HCT116 (cell line): ENCODE results near the gene RCC1. TPM values are rescaled to one million over a fixed set of nuclear protein-coding genes. Genes with fewer than 3 reads are reported as not detected.

Experiments
- ATAC-seq: fragments of 200-7000 bp; cut with Tn5 transposase; 2 replicates; pipeline ENCODE4 v1.9.1; 2020; ENCODE audit warnings: mild to moderate bottlenecking, moderate library complexity
- BruUV-seq: library from RNA; stranded (reverse); fragments of 400-500 nt; replicated peaks from 2 replicates; lab custom pipeline; 2021; lab: Mats Ljungman, UMichigan
- CTCF ChIA-PET: fragments of 300-600 bp; sonication (Branson Sonifier 250); formaldehyde crosslinking; loops from one replicate; lab custom pipeline; 2021; ENCODE audit warnings: antibody characterized with exemption; lab: Charles Lee
- POLR2A ChIA-PET: fragments of 300-600, 350-600 bp; sonication (Branson Sonifier 250); formaldehyde crosslinking; loops from one replicate; lab custom pipeline; 2021; ENCODE audit warnings: antibody characterized with exemption; lab: Charles Lee
- RAD21 ChIA-PET, 2 experiments: fragments of 300-600 bp; sonication (Branson Sonifier 250); formaldehyde crosslinking; loops; one replicate each; lab custom pipeline; 2023; ENCODE audit warnings: low total read pairs in 2 of 2; ENCODE audit not compliant: uncharacterized antibody in 2 of 2, unreplicated experiment in 2 of 2, low non-redundant PET in 1 of 2; lab: Charles Lee
- DNase-seq: peaks from one replicate; pipeline ENCODE4 v3.0.0-alpha.2; 2010; ENCODE audit warnings: low read depth, low spot score
- H2AFZ ChIP-seq: fragments of 200-600 bp; shearing (Covaris generic), sonication (generic); 2 replicates; pipeline ENCODE4 v1.6.1; 2017; ENCODE audit warnings: low read depth, mixed run types, mixed read lengths, antibody characterized with exemption, low read length; ENCODE audit not compliant: poor library complexity, severe bottlenecking
- H3K27ac ChIP-seq: 2 replicates; pipeline ENCODE4 v1.5.1; 2012; ENCODE audit warnings: low read depth, low read length
- H3K27me3 ChIP-seq: fragments of 200-600 bp; sonication (generic); 2 replicates; pipeline ENCODE4 v1.6.1; 2016; ENCODE audit warnings: mixed run types, low read length, mixed read lengths; ENCODE audit not compliant: insufficient read depth
- H3K36me3 ChIP-seq, 2 experiments: fragments of 200-500 bp in 1 of 2; fragments of 200-600 bp in 1 of 2; sonication (Bioruptor generic) in 1 of 2; sonication (generic) in 1 of 2; 2 replicates each; pipeline versions ENCODE4 v1.5.1 to v1.6.1; 2014 to 2016; ENCODE audit warnings: low read length in 2 of 2, inconsistent platforms in 1 of 2, mixed read lengths in 1 of 2, mixed run types in 1 of 2; ENCODE audit not compliant: insufficient read depth in 2 of 2, control insufficient read depth in 1 of 2
- H3K4me1 ChIP-seq, 2 experiments: fragments of 200-600 bp in 1 of 2; sonication (generic) in 1 of 2; 2 replicates each; pipeline versions ENCODE4 v1.5.1 to v1.6.1; 2012 to 2017; ENCODE audit warnings: low read length in 2 of 2, inconsistent platforms in 1 of 2, mild to moderate bottlenecking in 1 of 2, mixed read lengths in 1 of 2, mixed run types in 1 of 2, moderate library complexity in 1 of 2; ENCODE audit not compliant: insufficient read depth in 2 of 2, control insufficient read depth in 1 of 2
- H3K4me2 ChIP-seq: fragments of 200-600 bp; sonication (generic); 2 replicates; pipeline ENCODE4 v1.6.1; 2017; ENCODE audit warnings: mixed run types, low read length, mixed read lengths
- H3K4me3 ChIP-seq, 2 experiments: fragments of 200-600 bp in 1 of 2; sonication (generic) in 1 of 2; replicated peaks in 1 of 2; 2 replicates each; pipeline ENCODE4 v1.5.1; 2011 to 2016; ENCODE audit warnings: low read length in 2 of 2, control low read depth in 1 of 2, low read depth in 1 of 2, mild to moderate bottlenecking in 1 of 2, mixed read lengths in 1 of 2, mixed run types in 1 of 2
- H3K79me2 ChIP-seq: fragments of 200-600 bp; sonication (generic); 2 replicates; pipeline ENCODE4 v1.6.1; 2017; ENCODE audit warnings: mild to moderate bottlenecking, mixed run types, low read length, moderate library complexity, mixed read lengths; ENCODE audit not compliant: insufficient read depth
- H3K9ac ChIP-seq: fragments of 200-600 bp; sonication (generic); 2 replicates; pipeline ENCODE4 v1.6.1; 2016; ENCODE audit warnings: low read length, mixed read lengths
- H3K9me2 ChIP-seq: fragments of 200-600 bp; sonication (generic), shearing (Covaris generic); 2 replicates; pipeline ENCODE4 v1.6.1; 2017; ENCODE audit warnings: mixed run types, mild to moderate bottlenecking, moderate library complexity; ENCODE audit not compliant: insufficient read depth
- H3K9me3 ChIP-seq, 2 experiments: fragments of 200-500 bp in 1 of 2; fragments of 200-600 bp in 1 of 2; sonication (Bioruptor generic) in 1 of 2; sonication (generic) in 1 of 2; 2 replicates each; pipeline ENCODE4 v1.6.1; 2014 to 2017; ENCODE audit warnings: low read length in 2 of 2, mixed read lengths in 2 of 2, inconsistent platforms in 1 of 2, low read depth in 1 of 2, mild to moderate bottlenecking in 1 of 2, mixed run types in 1 of 2, moderate library complexity in 1 of 2; ENCODE audit not compliant: control insufficient read depth in 1 of 2, insufficient read depth in 1 of 2
- H4K20me1 ChIP-seq: fragments of 200-600 bp; sonication (generic), shearing (Covaris generic); 2 replicates; pipeline ENCODE4 v1.6.1; 2017; ENCODE audit warnings: mixed run types, mild to moderate bottlenecking, moderate library complexity; ENCODE audit not compliant: insufficient read depth
- CEBPB ChIP-seq: IDR thresholded peaks from 2 replicates; pipeline ENCODE4 v1.6.1; 2012; ENCODE audit warnings: low read depth
- ELF1 ChIP-seq: IDR thresholded peaks from 2 replicates; pipeline ENCODE4 v1.6.1; 2012; ENCODE audit warnings: low read depth, borderline replicate concordance
- JUND ChIP-seq: IDR thresholded peaks from 2 replicates; pipeline ENCODE4 v1.6.1; 2012
- RAD21 ChIP-seq: IDR thresholded peaks from 2 replicates; pipeline ENCODE4 v1.6.1; 2012; ENCODE audit warnings: low read depth, mild to moderate bottlenecking
- SIN3A ChIP-seq: IDR thresholded peaks from 2 replicates; pipeline ENCODE4 v1.6.1; 2012; ENCODE audit warnings: low read depth
- SRF ChIP-seq: IDR thresholded peaks from 2 replicates; pipeline ENCODE4 v1.6.1; 2012; ENCODE audit warnings: low read depth
- TCF7L2 ChIP-seq: IDR thresholded peaks from 2 replicates; pipeline ENCODE4 v1.7.0; 2011; ENCODE audit warnings: borderline replicate concordance, inconsistent platforms; ENCODE audit not compliant: insufficient read depth, insufficient read length; ENCODE audit errors: extremely low read depth
- ZBTB33 ChIP-seq: IDR thresholded peaks from 2 replicates; pipeline ENCODE4 v1.6.1; 2011; ENCODE audit warnings: mild to moderate bottlenecking, low read length, moderate library complexity; ENCODE audit not compliant: insufficient replicate concordance; ENCODE audit errors: extremely low read depth
- ZNF274 ChIP-seq: fragments of 200-500 bp; sonication (Bioruptor generic); IDR thresholded peaks from 2 replicates; pipeline ENCODE4 v1.6.1; 2014; ENCODE audit warnings: mild to moderate bottlenecking, low read depth, low read length, inconsistent platforms
- intact Hi-C: fragments of 100-400 bp; cut with micrococcal nuclease; formaldehyde crosslinking; loops from 2 replicates; pipeline ENCODE4 v1.10.0; 2022
- total RNA-seq: library from RNA; stranded (reverse); gene quantifications from one replicate; pipeline ENCODE4 v1.2.1, GENCODE V29; 2021; ENCODE audit not compliant: unreplicated experiment
- TF ChIP-seq, protein P1 (sequence below): IDR thresholded peaks from 2 replicates; pipeline ENCODE4 v1.6.1; 2012; ENCODE audit warnings: low read depth
- TF ChIP-seq, protein P2 (sequence below), 3 experiments: fragments of 200-600 bp in 1 of 3; sonication (generic) in 1 of 3; IDR thresholded peaks in 2 of 3; conservative IDR thresholded peaks in 1 of 3; 2 replicates each; pipeline ENCODE4 v1.5.1; 2012 to 2017; ENCODE audit warnings: low read depth in 2 of 3, low read length in 2 of 3, antibody characterized with exemption in 1 of 3, borderline replicate concordance in 1 of 3, control low read depth in 1 of 3, mild to moderate bottlenecking in 1 of 3, mixed read lengths in 1 of 3, mixed run types in 1 of 3, moderate library complexity in 1 of 3; ENCODE audit not compliant: insufficient read depth in 1 of 3

The RCC1 gene
- total RNA-seq, 1 experiment from 2014 or later = 124 TPM

- H3K36me3 ChIP-seq = no peaks in the 10 kb centered on the region
- H3K27me3 ChIP-seq = no peaks in the 10 kb centered on the region
- no peaks in the 10 kb centered on the region for H4K20me1 ChIP-seq
- no peaks in the 10 kb centered on the region for H3K9me2 ChIP-seq
- DNase-seq (no peak), ATAC-seq (no peak)
- no peak overlapping the region for H3K9ac ChIP-seq
- H3K4me1 ChIP-seq = peaks cover 4 to 12% of the 10 kb centered on the region in 2 experiments; a peak in 3 of 4 replicates
- H3K4me3 ChIP-seq = no peak overlapping the region
- no peak overlapping the region for H3K4me2 ChIP-seq
- intact Hi-C loops = no loop called here
- peaks cover 3% of the 10 kb centered on the region for H3K79me2 ChIP-seq
- POLR2A ChIA-PET = no interaction called here
- no peaks in the 10 kb centered on the region for H3K9me3 ChIP-seq
- no TSS peak for BruUV-seq
- RAD21 ChIA-PET = no interaction called here
- no peak overlapping the region for H3K27ac ChIP-seq
- no peak overlapping the region for H2AFZ ChIP-seq
- no peak for TF ChIP-seq ZNF274
- TF ChIP-seq TCF7L2 = no peak
- no peak for TF ChIP-seq ZBTB33
- no peak for TF ChIP-seq ELF1
- TF ChIP-seq RAD21 = no peak
- TF ChIP-seq JUND = no peak
- TF ChIP-seq SRF = no peak
- TF ChIP-seq, protein P1, sequence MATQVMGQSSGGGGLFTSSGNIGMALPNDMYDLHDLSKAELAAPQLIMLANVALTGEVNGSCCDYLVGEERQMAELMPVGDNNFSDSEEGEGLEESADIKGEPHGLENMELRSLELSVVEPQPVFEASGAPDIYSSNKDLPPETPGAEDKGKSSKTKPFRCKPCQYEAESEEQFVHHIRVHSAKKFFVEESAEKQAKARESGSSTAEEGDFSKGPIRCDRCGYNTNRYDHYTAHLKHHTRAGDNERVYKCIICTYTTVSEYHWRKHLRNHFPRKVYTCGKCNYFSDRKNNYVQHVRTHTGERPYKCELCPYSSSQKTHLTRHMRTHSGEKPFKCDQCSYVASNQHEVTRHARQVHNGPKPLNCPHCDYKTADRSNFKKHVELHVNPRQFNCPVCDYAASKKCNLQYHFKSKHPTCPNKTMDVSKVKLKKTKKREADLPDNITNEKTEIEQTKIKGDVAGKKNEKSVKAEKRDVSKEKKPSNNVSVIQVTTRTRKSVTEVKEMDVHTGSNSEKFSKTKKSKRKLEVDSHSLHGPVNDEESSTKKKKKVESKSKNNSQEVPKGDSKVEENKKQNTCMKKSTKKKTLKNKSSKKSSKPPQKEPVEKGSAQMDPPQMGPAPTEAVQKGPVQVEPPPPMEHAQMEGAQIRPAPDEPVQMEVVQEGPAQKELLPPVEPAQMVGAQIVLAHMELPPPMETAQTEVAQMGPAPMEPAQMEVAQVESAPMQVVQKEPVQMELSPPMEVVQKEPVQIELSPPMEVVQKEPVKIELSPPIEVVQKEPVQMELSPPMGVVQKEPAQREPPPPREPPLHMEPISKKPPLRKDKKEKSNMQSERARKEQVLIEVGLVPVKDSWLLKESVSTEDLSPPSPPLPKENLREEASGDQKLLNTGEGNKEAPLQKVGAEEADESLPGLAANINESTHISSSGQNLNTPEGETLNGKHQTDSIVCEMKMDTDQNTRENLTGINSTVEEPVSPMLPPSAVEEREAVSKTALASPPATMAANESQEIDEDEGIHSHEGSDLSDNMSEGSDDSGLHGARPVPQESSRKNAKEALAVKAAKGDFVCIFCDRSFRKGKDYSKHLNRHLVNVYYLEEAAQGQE = no peak
- TF ChIP-seq, protein P2, sequence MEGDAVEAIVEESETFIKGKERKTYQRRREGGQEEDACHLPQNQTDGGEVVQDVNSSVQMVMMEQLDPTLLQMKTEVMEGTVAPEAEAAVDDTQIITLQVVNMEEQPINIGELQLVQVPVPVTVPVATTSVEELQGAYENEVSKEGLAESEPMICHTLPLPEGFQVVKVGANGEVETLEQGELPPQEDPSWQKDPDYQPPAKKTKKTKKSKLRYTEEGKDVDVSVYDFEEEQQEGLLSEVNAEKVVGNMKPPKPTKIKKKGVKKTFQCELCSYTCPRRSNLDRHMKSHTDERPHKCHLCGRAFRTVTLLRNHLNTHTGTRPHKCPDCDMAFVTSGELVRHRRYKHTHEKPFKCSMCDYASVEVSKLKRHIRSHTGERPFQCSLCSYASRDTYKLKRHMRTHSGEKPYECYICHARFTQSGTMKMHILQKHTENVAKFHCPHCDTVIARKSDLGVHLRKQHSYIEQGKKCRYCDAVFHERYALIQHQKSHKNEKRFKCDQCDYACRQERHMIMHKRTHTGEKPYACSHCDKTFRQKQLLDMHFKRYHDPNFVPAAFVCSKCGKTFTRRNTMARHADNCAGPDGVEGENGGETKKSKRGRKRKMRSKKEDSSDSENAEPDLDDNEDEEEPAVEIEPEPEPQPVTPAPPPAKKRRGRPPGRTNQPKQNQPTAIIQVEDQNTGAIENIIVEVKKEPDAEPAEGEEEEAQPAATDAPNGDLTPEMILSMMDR (IDR thresholded peaks at IDR 0.05 in 2 of 3, conservative IDR thresholded peaks at IDR 0.05 in 1 of 3; ENCODE audit: borderline replicate concordance in 1 of 3, insufficient read depth in 1 of 3, low read depth in 2 of 3, low read length in 2 of 3) = no peak
- TF ChIP-seq SIN3A = no peak
- TF ChIP-seq CEBPB = no peak
- CTCF ChIA-PET = no interaction called here
These were observed 42.5 kb downstream of the RCC1 start for GRCh38 chr1:28548318-28548717.
